HepG2 (cell line): ENCODE measurements around the gene STX4. TPM values are rescaled to one million over a fixed set of nuclear protein-coding genes. Genes with fewer than 3 reads are reported as not detected.

Source experiments
- ADNP ChIP-seq: sonication (generic); formaldehyde crosslinking; IDR thresholded peaks from 2 replicates; pipeline ENCODE4 v1.4.0; 2020; ENCODE audit warnings: missing genetic modification reagents
- BATF2 ChIP-seq: sonication (generic); formaldehyde crosslinking; IDR thresholded peaks from 2 replicates; pipeline ENCODE4 v1.8.0; 2022; ENCODE audit warnings: mild to moderate bottlenecking, missing genetic modification reagents, moderate library complexity
- BCL6 ChIP-seq: IDR thresholded peaks from 2 replicates; pipeline ENCODE4 v1.6.1; 2016; ENCODE audit warnings: missing genetic modification reagents, missing compliant biosample characterization
- CTCF ChIP-seq: sonication (generic); formaldehyde crosslinking; IDR thresholded peaks from 2 replicates; pipeline ENCODE4 v1.5.0; 2020; ENCODE audit warnings: mild to moderate bottlenecking, missing genetic modification reagents, moderate library complexity
- DMAP1 ChIP-seq: IDR thresholded peaks from 2 replicates; pipeline ENCODE4 v1.6.1; 2016
- FOXA3 ChIP-seq: IDR thresholded peaks from 2 replicates; pipeline ENCODE4 v1.6.1; 2016; ENCODE audit warnings: missing genetic modification reagents, missing compliant biosample characterization
- KMT2A ChIP-seq: sonication (generic); formaldehyde crosslinking; IDR thresholded peaks from 2 replicates; pipeline ENCODE4 v1.4.0; 2020; ENCODE audit warnings: missing genetic modification reagents
- LBX2 ChIP-seq: sonication (generic); formaldehyde crosslinking; IDR thresholded peaks from 2 replicates; pipeline ENCODE4 v1.5.0; 2020; ENCODE audit warnings: missing genetic modification reagents, mild to moderate bottlenecking, borderline replicate concordance
- MXD3 ChIP-seq: IDR thresholded peaks from 2 replicates; pipeline ENCODE4 v1.6.1; 2016; ENCODE audit warnings: mild to moderate bottlenecking, missing biosample characterization, missing genetic modification reagents
- NFE2L2 ChIP-seq: fragments of 150-350 bp; IDR thresholded peaks from 2 replicates; pipeline ENCODE4 v1.6.1; 2014; ENCODE audit warnings: low read length
- RFX5 ChIP-seq: IDR thresholded peaks from 2 replicates; pipeline ENCODE4 v1.6.1; 2011; ENCODE audit warnings: low read depth, low read length, improper control_type of control experiment
- SETDB1 ChIP-seq: sonication (generic); formaldehyde crosslinking; IDR thresholded peaks from 2 replicates; pipeline ENCODE4 v1.5.1; 2020; ENCODE audit warnings: missing genetic modification reagents, mild to moderate bottlenecking, borderline replicate concordance
- SNAI1 ChIP-seq: sonication (generic); formaldehyde crosslinking; IDR thresholded peaks from 2 replicates; pipeline ENCODE4 v1.5.0; 2020; ENCODE audit warnings: mild to moderate bottlenecking, missing genetic modification reagents, borderline replicate concordance
- SNRNP70 ChIP-seq: fragments of 200-400 bp; formaldehyde crosslinking; IDR thresholded peaks from 2 replicates; pipeline ENCODE4 v1.6.1; 2017; ENCODE audit warnings: mild to moderate bottlenecking, low read depth, low read length, moderate library complexity
- ZFYVE20 ChIP-seq: sonication (generic); formaldehyde crosslinking; IDR thresholded peaks from 2 replicates; pipeline ENCODE4 v1.8.0; 2023; ENCODE audit warnings: low read depth, mild to moderate bottlenecking, moderate library complexity, missing genetic modification reagents, borderline replicate concordance
- ZNF280B ChIP-seq: sonication (generic); formaldehyde crosslinking; IDR thresholded peaks from 2 replicates; pipeline ENCODE4 v1.5.0; 2020; ENCODE audit warnings: missing genetic modification reagents, mild to moderate bottlenecking, borderline replicate concordance
- ZNF879 ChIP-seq: sonication (generic); formaldehyde crosslinking; IDR thresholded peaks from 2 replicates; pipeline ENCODE4 v1.8.1; 2023; ENCODE audit warnings: missing genetic modification reagents
- polyA plus RNA-seq, 8 experiments: library from polyadenylated mRNA; depleted of rRNA in 3 of 8; stranded (reverse) in 7 of 8; unstranded in 1 of 8; fragments of >200 nt; fragmentation: Illumina TruSeq in 4 of 8; extraction: Trizol in 4 of 8; gene quantifications; 2 replicates each; pipeline versions ENCODE4 v1.2.1 to v1.2.3, GENCODE V29; 2011 to 2016; ENCODE audit warnings: low read depth in 4 of 8, missing spikeins in 1 of 8, mixed read lengths in 1 of 8; ENCODE audit not compliant: insufficient read depth in 1 of 8
- total RNA-seq, 5 experiments: library from RNA; depleted of rRNA; stranded (reverse); fragments of >200 nt; fragmentation: Illumina TruSeq; extraction: Trizol; gene quantifications; 2 replicates each; pipeline ENCODE4 v1.2.3, GENCODE V29; 2016; ENCODE audit warnings: low read depth in 1 of 5
- TF ChIP-seq, protein P1 (sequence below): sonication (generic); formaldehyde crosslinking; IDR thresholded peaks from 2 replicates; pipeline ENCODE4 v1.4.0; 2020; ENCODE audit warnings: missing genetic modification reagents
- TF ChIP-seq, protein P2 (sequence below): sonication (generic); formaldehyde crosslinking; conservative IDR thresholded peaks from 2 replicates; pipeline ENCODE4 v1.8.0; 2022; ENCODE audit warnings: mild to moderate bottlenecking, moderate library complexity, missing genetic modification reagents
- TF ChIP-seq, protein P3 (sequence below): sonication (generic); formaldehyde crosslinking; IDR thresholded peaks from 2 replicates; pipeline ENCODE4 v1.4.0; 2020; ENCODE audit warnings: missing genetic modification reagents

The STX4 gene
- total and polyA plus RNA-seq, 2 of the 13 experiments (the other 11 are each of a cell fraction or from before 2014, with no cell fraction given): 29.2 to 34.6 TPM

DNA sequence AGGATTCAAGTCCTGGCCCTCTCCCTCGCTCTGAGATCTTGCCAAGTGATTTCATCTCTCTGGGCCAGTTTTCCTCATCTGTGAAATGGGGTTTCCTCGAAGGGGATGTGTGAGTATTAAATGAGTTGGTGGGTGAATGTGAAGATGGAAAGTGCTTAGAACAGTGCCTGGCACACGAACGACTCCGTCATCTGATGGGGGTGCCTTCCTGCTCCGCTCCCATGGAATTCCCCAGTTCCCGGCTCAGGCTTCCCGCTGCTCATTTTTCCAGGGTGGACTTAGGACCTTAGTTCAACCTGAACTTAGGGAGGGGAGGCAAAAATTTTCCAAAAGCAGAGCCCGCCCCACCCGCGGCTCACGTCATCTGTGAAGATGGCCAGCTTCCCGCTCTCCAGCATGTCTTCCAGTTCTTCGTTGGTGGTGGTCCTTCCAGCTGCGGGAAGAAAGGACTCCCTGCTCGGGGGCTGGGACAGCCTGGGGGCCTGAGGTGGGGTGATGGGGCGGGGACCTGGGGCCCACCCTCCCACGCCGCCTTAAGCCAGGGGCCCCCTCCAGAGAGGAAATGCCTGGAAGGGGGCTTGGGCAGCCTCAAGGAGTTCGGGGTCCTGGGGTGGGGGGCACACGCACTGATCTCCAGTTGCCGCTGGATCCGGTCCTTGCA is 36.9 kb upstream of the STX4 start (continued):
- TF ChIP-seq MXD3 (CRISPR knock-in tag) (0 out of 2 replicates have a peak, but pooled peaks have one; percentile 3), NFE2L2 (no peak), FOXA3 (no peak), ZNF280B (CRISPR knock-in tag) (no peak), KMT2A (CRISPR knock-in tag) (no peak), LBX2 (no peak), SNRNP70 (no peak), CTCF (CRISPR knock-in tag) (no peak), DMAP1 (peak; percentile 47; the same call in 1 of the 2 replicates), BCL6 (peak; percentile 42; the same call in 1 of the 2 replicates), ADNP (CRISPR knock-in tag) (no peak), RFX5 (peak; percentile 4; the same call in 1 of the 2 replicates), ZNF879 (CRISPR knock-in tag) (no peak), SNAI1 (CRISPR knock-in tag) (no peak), ZFYVE20 (CRISPR knock-in tag) (no peak), BATF2 (CRISPR knock-in tag) (no peak), SETDB1 (CRISPR knock-in tag) (0 out of 2 replicates have a peak, but pooled peaks have one; percentile 61)
- TF ChIP-seq, protein P1, sequence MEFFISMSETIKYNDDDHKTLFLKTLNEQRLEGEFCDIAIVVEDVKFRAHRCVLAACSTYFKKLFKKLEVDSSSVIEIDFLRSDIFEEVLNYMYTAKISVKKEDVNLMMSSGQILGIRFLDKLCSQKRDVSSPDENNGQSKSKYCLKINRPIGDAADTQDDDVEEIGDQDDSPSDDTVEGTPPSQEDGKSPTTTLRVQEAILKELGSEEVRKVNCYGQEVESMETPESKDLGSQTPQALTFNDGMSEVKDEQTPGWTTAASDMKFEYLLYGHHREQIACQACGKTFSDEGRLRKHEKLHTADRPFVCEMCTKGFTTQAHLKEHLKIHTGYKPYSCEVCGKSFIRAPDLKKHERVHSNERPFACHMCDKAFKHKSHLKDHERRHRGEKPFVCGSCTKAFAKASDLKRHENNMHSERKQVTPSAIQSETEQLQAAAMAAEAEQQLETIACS (CRISPR knock-in tag): no peak
- TF ChIP-seq, protein P2, sequence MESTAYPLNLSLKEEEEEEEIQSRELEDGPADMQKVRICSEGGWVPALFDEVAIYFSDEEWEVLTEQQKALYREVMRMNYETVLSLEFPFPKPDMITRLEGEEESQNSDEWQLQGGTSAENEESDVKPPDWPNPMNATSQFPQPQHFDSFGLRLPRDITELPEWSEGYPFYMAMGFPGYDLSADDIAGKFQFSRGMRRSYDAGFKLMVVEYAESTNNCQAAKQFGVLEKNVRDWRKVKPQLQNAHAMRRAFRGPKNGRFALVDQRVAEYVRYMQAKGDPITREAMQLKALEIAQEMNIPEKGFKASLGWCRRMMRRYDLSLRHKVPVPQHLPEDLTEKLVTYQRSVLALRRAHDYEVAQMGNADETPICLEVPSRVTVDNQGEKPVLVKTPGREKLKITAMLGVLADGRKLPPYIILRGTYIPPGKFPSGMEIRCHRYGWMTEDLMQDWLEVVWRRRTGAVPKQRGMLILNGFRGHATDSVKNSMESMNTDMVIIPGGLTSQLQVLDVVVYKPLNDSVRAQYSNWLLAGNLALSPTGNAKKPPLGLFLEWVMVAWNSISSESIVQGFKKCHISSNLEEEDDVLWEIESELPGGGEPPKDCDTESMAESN (CRISPR knock-in tag): 0 out of 2 replicates have a peak, but pooled peaks have one; percentile 11
- TF ChIP-seq, protein P3, sequence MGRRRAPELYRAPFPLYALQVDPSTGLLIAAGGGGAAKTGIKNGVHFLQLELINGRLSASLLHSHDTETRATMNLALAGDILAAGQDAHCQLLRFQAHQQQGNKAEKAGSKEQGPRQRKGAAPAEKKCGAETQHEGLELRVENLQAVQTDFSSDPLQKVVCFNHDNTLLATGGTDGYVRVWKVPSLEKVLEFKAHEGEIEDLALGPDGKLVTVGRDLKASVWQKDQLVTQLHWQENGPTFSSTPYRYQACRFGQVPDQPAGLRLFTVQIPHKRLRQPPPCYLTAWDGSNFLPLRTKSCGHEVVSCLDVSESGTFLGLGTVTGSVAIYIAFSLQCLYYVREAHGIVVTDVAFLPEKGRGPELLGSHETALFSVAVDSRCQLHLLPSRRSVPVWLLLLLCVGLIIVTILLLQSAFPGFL (CRISPR knock-in tag): no peak
